GM19397 (cell line): ENCODE measurements around the gene PARP3.

Experiments used
- ATAC-seq: cut with Tn5 transposase; IDR thresholded peaks from one replicate; pipeline ENCODE4 v1.9.1; 2021; ENCODE audit warnings: mild to moderate bottlenecking, moderate library complexity; ENCODE audit not compliant: unreplicated experiment

The PARP3 gene

DNA sequence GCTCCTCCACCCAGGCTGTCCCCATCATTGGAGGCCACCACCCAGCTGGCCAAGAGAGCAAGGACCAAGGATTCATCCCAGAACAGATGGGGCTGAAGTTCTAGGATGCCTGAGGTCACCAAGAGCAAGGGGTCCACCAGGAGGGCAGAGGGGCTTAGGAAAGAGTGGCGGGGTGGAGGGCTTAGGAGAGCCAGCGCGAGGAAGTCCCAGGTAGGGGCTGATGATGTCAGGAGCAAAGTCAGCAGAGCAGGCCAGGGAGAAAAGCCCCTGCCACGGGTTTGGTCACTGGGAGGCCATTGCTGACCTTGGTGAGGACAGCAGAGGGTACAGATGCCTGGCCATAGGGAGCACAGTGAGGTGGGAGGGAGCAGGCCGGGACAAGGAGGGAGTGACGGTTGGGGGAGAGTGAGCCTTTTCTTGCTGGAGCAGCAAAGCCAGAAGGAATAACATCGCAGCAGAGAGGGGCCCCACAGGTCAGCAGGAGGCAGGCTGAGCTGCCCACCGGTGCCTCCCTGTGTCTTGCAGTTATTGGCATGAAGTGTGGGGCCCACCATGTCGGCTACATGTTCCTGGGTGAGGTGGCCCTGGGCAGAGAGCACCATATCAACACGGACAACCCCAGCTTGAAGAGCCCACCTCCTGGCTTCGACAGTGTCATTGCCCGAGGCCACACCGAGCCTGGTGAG, 5.2 kb downstream of the PARP3 start:
- no peak for ATAC-seq

DNA sequence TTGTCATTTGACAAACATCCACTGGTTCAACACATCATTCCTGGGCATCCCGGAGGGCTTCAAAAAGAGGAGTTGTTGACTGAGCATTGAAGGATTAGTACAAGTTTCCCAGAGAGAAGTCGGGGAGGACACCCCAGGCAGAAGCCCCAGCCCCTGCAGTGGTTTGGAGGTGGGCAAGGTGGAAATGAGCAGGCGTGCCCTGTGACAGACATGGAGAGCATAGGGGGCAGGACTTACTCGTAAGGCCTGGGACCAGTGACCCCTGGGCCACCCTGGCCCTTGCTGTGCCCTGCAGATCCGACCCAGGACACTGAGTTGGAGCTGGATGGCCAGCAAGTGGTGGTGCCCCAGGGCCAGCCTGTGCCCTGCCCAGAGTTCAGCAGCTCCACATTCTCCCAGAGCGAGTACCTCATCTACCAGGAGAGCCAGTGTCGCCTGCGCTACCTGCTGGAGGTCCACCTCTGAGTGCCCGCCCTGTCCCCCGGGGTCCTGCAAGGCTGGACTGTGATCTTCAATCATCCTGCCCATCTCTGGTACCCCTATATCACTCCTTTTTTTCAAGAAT, 5.9 kb downstream of the PARP3 start:
- ATAC-seq, result no peak

DNA sequence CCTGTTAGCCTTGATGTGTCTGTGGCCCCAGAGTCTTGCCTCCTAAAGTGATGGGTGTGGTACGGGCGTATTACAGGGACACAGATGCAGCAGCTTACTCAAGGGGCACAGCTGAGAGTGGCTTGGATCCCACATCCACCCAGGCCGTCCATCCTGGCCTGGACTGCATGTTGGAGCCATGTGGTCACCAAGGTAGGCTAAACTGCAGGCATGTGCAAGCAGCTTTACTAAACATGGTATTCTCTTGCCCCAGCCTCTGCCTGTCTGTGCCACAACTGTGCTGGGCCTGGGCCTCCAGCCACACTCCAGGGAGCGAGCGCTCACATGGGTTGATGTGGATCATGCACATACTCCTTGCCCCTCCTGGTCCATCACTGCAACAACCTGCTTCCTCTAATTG, 7.0 kb downstream of the PARP3 start:
- ATAC-seq, result no peak

DNA sequence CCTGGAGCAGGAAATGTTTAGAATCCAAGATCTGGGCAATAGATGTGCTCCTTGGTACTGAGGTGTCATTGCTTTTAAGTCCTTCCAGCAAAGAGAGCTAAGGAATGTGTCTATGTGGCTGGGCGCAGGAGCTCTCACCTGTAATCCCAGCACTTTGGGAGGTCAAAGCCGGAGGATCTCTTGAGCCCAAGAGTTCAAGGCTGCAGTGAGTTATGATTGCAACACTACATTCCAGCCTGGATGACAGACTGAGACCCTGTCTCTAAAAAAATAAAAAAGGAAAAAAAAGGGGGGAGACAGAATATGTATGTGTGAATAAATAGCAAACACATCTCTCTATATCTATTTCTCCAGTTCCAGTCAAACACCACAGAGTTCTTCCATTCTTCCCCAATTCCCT, 8.7 kb downstream of the PARP3 start:
- ATAC-seq, result no peak

DNA sequence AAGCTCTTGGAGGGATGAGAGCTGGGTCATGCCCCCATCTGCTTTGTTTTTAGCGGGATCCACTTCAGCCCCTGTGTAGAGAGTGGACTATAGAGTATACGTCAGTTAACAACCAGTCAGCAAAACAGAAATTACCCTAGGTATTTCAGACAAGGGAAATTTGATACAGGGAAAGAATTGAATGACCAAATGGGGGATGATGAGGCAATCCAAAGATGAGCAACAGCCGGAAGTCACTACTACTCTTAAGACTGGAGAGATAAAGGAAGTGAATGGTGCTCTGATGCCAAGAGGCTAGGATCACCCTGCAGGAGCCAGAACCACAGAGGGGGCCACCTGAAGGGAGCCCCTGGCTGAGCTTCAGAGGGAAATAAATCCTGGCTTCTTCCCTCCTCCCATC, 11.3 kb downstream of the PARP3 start:
- no peak for ATAC-seq

DNA sequence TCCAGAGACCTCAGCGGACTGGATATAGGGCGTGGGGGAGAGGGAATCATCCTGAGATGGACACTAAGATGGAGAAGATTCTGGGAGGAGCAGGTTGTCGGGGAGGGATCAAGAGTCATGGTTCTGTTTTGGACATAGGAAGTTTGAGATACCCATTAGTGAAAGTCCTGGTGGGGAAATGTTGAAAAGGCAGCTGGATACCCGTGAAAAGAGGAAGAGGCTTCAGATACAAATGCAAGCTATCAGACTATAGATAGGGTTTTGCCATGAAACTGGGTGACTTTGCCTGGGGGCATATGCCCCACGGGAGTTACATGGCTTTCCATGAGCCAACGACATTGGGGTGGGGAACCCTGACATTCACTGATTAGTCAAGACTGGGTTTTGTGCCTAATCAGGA, 11.9 kb downstream of the PARP3 start:
- ATAC-seq, result no peak

DNA sequence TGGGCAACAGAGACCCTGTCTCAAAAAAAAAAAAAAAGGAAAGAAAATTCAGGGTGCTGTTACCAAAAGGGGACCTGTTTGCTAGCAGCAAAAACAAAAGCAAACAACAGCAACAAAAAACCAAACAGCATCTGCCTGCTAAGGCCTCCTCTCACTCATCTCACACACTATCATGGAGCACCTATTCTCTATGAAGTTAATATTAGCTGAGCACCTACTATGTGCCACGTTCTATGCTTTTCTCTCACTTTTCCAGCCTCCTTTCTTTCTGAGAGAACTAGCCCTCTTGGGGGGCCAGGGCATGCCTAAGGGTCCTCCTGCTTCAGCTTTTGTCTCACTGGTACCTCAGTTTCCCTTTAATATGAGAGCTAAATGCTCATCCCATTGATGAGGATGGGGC, 12.6 kb downstream of the PARP3 start:
- no peak for ATAC-seq

DNA sequence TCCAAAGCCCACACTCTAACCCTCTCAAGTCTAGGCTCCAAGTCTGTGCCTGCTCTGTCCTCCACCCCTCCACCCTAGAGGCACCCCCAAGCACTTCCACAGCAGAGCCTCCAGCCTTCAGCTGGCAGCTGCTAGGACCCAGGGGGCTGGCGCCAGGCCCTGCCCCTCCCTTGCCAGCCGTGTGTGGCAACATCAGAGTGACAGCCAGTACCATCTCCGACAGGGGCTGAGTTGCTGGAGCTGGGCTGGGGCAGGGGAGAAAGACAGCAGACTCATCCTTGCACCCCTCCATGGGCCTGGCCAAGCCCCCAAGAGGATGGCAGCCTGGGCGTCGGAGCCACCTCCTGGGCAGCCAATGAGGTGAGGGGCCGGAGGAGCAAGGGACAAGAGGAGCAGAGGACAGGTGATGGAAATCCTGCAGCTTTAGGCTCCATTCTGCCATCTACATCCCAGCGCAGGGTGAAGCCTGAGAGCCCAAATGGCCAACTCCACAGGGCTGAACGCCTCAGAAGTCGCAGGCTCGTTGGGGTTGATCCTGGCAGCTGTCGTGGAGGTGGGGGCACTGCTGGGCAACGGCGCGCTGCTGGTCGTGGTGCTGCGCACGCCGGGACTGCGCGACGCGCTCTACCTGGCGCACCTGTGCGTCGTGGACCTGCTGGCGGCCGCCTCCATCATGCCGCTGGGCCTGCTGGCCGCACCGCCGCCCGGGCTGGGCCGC, 13.2 kb downstream of the PARP3 start, which contains the start of gene GPR62:
Gene GPR62 (plus strand): TSS at position 207 of the 718 bp plus-strand sequence. CDS start 272 bp downstream, at position 479.
- ATAC-seq, result no peak

DNA sequence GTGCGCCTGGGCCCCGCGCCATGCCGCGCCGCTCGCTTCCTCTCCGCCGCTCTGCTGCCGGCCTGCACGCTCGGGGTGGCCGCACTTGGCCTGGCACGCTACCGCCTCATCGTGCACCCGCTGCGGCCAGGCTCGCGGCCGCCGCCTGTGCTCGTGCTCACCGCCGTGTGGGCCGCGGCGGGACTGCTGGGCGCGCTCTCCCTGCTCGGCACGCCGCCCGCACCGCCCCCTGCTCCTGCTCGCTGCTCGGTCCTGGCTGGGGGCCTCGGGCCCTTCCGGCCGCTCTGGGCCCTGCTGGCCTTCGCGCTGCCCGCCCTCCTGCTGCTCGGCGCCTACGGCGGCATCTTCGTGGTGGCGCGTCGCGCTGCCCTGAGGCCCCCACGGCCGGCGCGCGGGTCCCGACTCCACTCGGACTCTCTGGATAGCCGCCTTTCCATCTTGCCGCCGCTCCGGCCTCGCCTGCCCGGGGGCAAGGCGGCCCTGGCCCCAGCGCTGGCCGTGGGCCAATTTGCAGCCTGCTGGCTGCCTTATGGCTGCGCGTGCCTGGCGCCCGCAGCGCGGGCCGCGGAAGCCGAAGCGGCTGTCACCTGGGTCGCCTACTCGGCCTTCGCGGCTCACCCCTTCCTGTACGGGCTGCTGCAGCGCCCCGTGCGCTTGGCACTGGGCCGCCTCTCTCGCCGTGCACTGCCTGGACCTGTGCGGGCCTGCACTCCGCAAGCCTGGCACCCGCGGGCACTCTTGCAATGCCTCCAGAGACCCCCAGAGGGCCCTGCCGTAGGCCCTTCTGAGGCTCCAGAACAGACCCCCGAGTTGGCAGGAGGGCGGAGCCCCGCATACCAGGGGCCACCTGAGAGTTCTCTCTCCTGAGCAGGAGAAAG, 14.0 kb downstream of the PARP3 start:
- ATAC-seq, result no peak

DNA sequence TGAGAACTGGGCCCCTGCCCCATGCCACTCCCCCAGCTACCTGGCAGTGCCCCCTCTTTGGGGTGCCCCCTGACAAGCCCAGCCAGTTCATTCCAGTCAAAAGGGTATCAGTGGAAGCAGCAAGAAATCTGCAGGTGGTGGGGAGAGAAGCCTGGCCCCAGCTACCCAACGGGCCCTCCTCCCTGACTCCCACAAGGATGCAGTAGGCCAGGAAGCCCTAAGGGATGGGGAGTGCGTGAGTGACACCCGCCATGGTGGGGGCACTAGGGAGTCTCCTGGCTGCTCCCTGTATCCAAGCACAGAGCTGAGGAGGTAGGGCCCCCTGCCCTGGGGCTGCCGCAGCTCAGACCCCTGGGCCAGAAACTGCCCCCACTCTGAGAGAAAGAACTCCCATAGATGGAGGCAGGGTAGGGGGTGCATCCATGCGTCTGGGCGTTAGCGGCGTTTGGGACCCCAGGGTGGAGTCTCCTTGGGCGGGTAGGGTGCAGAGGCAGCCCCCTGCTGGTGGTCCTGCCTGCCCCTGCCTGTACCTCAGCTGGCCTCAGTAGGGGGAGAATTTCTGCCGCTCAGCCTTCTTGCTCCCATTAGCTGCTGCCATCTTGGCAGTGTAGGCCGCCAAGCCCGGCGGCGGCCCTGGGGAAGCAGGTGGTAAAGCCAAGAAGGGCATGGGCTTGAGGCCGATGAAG, 15.5 kb downstream of the PARP3 start:
- no peak for ATAC-seq

DNA sequence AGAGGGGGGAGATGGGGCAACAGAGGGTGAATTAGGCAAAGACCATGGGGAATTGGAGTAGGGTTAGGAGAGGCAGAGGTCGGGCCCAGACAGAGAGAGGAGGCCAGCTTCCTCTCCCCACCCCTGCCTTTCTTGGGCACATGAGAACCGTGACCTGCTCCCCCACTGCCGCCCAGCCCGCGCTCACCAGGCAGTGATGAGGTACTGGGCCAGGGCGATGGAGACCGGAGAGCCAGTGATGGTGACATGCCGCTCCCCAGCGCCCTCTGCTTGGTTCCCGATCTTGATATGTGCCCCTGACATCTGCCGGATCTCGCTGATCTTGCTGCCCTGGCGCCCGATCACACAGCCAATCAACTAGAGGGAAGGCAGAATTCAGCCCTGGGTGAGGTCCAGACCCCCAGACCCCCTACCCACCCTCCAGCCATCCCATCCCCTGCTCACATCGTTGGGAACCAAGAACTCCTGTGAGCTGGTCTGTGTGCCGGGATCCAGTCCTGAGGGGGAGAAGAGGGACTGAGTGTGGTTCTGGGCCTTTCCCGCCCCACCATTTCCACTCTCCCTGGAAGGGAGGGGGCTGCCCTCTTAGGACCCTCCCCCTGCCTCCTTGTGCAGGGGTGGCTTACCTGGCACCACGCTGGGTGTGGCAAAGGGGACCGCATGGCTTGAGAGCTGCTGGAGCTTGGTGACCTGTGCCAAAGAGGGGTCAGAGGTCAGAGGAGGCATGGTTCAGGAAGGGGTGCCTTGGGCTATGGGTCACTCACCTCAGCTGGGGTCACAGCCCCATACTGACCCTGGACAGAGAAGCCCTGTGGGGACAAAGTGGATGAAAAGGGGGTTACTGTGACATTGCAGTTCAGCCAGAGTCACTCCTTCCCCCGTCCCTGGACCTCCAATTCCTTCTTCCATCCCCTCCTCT, 16.7 kb downstream of the PARP3 start:
- ATAC-seq, result no peak

DNA sequence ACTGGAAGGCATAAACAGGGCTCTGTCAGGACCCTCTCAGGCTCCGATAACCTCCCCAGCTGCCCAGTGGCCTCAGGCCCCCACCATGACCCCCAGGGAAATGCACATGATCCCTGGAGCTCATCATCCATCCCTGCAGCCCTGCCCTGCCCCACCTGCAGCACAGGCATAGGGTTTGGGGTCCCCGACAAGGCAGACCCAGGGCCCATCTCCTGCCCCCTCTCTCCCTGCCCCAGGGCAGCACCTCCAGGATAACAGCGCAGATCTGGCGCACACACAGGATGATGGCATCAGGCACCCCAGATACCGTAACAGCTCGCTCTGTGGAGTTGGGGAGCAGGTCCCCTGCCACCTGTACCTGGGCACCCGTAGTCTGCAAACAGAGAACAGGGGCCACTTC, 17.5 kb downstream of the PARP3 start:
- no peak for ATAC-seq

DNA sequence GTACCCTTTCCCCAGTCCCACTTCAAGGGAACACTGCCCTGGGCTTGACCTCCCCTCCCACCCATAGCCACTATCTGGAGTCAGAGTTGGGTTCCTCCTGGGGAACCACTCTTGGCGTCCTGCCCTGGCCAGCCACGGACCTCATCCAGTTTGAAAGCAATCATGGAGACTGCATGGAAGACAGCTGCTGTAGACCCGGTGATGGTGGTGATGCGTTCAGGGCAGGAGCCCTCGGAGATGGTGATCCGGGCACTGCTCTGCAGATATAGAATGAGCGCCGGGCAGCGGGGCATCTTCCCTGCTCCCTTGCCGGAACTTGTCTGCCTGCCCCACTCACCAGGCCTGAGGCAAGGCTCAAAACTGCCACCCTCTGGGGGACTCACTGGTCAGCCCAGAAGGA, 18.2 kb downstream of the PARP3 start:
- no peak for ATAC-seq

DNA sequence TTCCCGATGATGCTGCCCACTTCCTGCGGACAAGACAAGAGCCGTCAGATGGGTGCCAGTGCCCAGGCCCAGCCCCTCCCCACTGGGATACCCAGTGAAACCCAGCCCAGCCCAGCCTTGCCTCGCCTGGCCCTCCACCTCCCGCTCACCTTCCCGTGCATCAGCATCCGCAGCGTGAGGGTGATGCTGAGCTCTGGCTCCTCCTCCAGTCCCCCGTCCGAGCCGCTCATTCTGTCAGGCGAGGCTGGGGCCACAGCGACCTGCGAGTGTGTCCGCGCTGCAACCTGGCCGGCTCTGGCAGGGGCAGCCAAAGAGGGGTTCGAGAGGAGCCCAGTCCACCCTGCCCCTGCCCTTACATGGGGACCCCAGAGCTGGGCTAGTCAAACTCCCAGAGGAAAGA, 18.8 kb downstream of the PARP3 start:
- ATAC-seq, result no peak

DNA sequence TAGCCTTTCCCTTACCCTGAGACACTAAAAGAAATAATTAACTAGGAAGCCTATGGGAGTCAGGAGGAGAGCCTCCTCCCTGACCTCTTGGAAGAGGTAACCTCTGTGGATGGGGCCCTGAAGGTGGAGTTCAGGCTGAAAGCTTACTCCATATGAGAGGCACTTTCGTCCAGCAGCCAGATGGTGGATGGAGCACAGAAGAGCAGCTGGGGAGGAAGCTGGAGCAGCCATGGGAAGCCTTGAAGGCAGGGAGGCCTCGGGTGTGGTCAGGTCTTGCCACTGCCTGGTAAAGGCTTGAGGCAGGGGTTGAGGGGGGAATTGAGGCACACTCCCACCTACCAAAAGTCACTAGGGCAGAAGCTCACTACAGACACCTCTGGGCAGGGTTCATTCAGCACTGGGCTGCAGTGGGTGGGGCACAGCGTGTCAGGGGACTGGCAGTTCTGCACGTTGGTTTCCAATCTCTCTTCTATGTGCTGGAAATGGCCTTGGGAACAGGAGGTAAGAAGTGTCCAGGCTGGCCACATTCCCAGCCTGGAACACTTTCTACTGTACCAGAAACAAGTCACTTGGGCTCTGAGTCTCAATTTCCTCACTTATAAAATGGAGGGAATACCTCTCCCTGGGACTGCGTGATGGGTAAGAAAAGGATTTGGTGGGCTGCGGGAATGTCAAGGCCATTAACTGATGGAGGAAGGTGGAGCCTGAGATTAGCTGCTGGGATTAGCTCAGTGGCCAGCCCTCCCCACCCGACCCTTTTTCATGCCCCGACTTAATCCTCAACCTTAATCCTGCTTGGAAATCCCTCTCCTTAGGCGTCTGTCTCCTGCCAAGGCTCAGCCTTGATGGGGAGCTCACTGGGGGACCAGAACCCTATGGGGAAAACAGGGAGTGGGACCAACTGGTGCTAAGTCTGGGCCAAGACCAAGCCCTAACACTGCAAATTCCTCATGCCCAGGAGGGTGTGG, 19.7 kb downstream of the PARP3 start:
- no peak for ATAC-seq

DNA sequence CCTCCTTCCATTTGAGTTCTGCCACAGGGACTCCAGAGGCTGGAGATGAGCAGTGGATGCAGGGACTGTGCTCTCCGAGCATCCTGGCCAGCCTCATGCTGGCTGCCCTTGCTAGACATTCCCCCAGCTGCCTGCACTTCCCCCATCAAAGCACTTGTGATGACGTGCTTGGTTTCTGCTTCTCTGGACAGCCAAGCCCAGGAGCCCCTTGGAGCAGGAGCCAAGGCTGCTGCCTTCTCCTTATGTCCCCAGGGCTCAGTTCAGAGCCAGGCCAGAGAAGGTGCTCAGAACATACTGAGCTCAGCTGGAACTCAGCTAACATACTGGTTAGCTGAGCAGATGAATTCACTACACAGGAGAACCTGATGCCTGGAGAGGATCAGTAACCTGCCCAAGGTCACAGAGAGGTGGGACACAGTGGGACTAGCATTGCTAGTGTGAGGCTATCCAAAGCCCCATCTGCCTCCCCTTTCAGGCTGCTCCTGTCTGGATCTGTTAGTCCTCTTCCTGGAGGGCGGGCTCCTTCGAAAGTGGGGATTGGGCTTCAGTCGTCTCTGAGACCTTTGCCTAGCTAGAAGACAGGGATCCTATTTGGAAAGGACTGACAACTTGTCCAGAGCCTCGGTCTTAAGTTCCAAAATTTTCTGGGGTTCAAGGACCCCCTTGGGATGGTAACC, 20.8 kb downstream of the PARP3 start:
- no peak for ATAC-seq

DNA sequence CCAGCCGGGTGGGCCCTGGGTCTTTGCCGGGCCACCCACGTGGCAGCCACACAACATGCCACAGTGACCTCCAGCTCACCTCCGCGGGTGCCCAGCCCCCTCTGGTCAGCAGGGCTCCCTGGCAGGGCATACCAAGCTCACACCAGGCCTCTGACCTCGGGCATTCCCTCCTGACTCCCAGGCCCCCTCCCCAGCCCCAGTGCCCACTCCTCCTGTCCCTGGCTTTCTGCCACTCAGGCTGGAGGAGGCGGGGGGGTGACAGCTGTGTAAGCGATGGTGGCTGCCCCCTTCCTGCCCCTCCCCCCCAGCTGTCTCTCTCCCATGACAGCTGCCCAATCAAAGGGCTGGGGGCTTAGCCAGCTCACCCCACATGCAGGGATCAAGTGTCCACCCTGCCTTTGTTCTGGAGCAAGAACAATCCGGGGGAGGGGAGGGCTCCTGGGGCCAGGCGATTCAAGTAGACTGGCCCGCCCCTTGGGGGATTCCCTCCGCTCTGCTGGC, 21.8 kb downstream of the PARP3 start:
- no peak for ATAC-seq

DNA sequence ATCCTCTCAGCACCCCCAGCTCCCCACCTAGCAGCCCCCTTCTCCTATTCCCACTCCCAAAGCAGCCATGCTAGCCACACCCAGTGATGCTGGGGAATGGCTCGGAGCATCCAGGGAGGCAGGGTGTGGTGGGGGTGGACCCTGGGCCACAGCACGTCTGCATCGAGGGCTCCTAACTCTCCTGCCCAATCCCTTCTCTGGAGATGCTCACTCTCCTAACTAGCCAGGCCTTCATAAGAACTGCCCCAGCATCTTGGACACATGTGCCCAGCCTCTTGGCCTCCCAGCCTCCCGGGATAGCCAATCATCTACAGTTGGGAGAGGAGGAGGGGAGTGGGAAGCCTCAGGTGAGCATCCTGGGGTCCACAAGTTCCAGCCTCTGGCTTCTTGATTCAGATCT, 22.4 kb downstream of the PARP3 start:
- ATAC-seq, result no peak
